ENCODE data around the gene DDX11.
A peak's percentile ranks its signal among the peaks of the same experiment; 100 is the strongest.
"Not testable (repeated sequence)": the region's sequence is repeated elsewhere in the genome, so short reads cannot be mapped to it uniquely, and the experiment has no call there.

Gene DDX11

DNA sequence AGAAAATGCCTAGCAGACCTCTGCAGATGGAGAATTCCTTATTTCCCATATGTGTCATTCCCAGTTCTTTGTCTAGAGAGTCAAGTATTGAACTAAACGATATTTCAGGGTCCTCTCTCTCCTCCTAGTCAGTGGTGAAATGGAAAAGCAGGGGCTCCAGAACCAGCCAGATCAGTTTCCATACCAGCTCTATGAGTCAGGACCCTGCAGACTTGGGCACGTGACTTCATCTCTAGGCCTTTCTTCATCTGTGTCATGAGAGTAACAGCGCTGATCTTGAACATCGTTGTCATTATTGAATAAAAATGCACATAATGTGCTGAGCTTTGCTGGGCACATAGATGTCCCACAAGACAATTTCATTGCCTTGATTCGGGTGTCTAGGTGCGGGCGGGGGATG lies 23.1 kb upstream of the DDX11 start:
- ATAC-seq; H3K27ac Mint-ChIP-seq; H3K9me3 Mint-ChIP-seq; H3K4me3 Mint-ChIP-seq; DNase-seq; H3K27me3 Mint-ChIP-seq; H3K36me3 Mint-ChIP-seq (ENCODE audit: low read depth): not testable (repeated sequence)
- H3K4me1 Mint-ChIP-seq, result peaks cover 36% of the 10 kb centered on the region

GRCh38 chr12:31051692-31052091 lies 22.0 kb upstream of the DDX11 start:
- peak; percentile 89 for ATAC-seq
- Mint-ChIP-seq H3K4me1 (peaks cover 36% of the 10 kb centered on the region), H3K27ac (peak overlapping the region; percentile 89), H3K4me3 (peak overlapping the region; percentile 27)
- H3K27me3 Mint-ChIP-seq; H3K9me3 Mint-ChIP-seq; H3K36me3 Mint-ChIP-seq (ENCODE audit: low read depth): not testable (repeated sequence)
- peak; percentile 63 for DNase-seq

- Mint-ChIP-seq H3K27ac (peak overlapping the region; percentile 89), H3K4me1 (peaks cover 36% of the 10 kb centered on the region)
- not testable (repeated sequence) for H3K4me3 Mint-ChIP-seq; H3K36me3 Mint-ChIP-seq (ENCODE audit: low read depth); DNase-seq; H3K27me3 Mint-ChIP-seq; H3K9me3 Mint-ChIP-seq
- peak; percentile 54 for ATAC-seq
Measured at GRCh38 chr12:31052121-31052520, 21.5 kb upstream of the DDX11 start.

- peak; percentile 67 for ATAC-seq
- not testable (repeated sequence) for H3K27me3 Mint-ChIP-seq; H3K9me3 Mint-ChIP-seq; DNase-seq; H3K4me3 Mint-ChIP-seq; H3K36me3 Mint-ChIP-seq (ENCODE audit: low read depth)
- Mint-ChIP-seq H3K27ac (peak overlapping the region; percentile 72), H3K4me1 (peaks cover 34% of the 10 kb centered on the region)
Measured at GRCh38 chr12:31052666-31053439, 20.8 kb upstream of the DDX11 start.

DNA sequence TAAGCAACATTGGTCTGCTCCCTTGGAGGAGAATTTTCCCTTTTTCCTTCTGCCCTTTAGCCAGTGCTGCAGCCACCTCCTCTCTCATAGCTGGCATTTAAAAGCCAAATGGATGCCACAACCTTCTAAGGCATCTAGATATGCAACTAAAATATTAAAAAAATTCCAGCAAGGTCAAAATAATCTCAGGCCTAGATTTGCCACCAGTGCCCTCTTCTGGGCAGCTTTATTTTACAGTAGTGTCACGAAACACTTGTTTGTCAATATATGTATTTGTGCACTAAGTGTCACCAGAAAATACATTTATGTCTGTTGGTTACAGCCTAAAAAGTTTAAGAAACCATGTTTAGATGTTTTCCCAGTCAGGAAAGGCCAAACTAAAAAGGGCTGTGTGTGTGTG lies 19.7 kb upstream of the DDX11 start:
- H3K9me3 Mint-ChIP-seq, DNase-seq: not testable (repeated sequence)

DNA sequence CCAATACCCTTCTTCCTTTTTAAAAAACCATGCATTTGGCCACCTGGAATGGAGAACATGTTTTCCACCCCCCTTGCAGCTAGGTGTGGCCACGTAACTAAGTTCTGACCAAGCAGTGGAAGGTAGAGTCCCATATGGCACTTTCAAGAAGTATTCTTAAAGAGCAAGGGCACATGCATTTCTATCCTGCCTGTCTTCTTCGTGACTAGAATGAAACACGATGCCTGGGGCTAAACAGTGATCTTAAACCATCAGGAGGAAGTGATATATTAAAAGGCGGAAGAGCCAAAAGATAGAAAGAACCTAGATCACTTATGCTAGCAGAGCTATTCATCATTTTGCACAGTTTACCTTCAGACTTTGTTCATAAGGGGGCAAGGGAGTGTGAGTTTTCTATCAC lies 16.0 kb upstream of the DDX11 start:
- DNase-seq, result no peak
- ATAC-seq, result no peak
- no peaks in the 10 kb centered on the region for H3K27me3 Mint-ChIP-seq

More for the DNA sequence above, 19.7 kb upstream of the DDX11 start:
- not testable (repeated sequence) for H3K36me3 Mint-ChIP-seq (ENCODE audit: low read depth); H3K27me3 Mint-ChIP-seq; ATAC-seq; H3K4me3 Mint-ChIP-seq; H3K27ac Mint-ChIP-seq
- peaks cover 30% of the 10 kb centered on the region for H3K4me1 Mint-ChIP-seq

GRCh38 chr12:31066196-31066595 lies 7.5 kb upstream of the DDX11 start:
- H3K4me3 Mint-ChIP-seq; H3K27me3 Mint-ChIP-seq; H3K4me1 Mint-ChIP-seq; DNase-seq; H3K9me3 Mint-ChIP-seq; H3K36me3 Mint-ChIP-seq (ENCODE audit: low read depth); H3K27ac Mint-ChIP-seq: not testable (repeated sequence)
- ATAC-seq, result peak; percentile 73

More for the DNA sequence above, 16.0 kb upstream of the DDX11 start:
- Mint-ChIP-seq H3K36me3 (ENCODE audit: low read depth) (no peaks in the 10 kb centered on the region), H3K4me3 (no peak overlapping the region), H3K9me3 (no peaks in the 10 kb centered on the region), H3K27ac (no peak overlapping the region), H3K4me1 (peaks cover 10% of the 10 kb centered on the region)

DNA sequence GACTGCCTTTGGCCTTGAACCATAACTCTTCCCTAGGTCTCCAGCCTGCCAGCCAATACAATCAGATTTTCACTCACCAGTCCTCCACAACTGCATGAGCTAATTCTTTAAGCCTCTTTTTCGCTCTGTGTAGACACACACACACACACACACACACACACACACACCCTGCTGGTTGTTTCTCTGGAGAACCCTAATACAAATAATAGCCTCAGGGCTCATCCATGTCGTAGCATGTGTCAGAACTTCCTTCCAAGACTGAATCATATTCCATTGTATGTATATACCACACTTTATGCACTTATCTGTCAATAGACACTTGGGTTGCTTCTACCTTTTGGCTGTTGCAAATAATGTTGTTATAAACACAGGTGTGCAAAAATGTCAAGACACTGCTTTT lies 6.0 kb upstream of the DDX11 start:
- H3K36me3 Mint-ChIP-seq (ENCODE audit: low read depth); H3K27me3 Mint-ChIP-seq; DNase-seq: not testable (repeated sequence)

DNA sequence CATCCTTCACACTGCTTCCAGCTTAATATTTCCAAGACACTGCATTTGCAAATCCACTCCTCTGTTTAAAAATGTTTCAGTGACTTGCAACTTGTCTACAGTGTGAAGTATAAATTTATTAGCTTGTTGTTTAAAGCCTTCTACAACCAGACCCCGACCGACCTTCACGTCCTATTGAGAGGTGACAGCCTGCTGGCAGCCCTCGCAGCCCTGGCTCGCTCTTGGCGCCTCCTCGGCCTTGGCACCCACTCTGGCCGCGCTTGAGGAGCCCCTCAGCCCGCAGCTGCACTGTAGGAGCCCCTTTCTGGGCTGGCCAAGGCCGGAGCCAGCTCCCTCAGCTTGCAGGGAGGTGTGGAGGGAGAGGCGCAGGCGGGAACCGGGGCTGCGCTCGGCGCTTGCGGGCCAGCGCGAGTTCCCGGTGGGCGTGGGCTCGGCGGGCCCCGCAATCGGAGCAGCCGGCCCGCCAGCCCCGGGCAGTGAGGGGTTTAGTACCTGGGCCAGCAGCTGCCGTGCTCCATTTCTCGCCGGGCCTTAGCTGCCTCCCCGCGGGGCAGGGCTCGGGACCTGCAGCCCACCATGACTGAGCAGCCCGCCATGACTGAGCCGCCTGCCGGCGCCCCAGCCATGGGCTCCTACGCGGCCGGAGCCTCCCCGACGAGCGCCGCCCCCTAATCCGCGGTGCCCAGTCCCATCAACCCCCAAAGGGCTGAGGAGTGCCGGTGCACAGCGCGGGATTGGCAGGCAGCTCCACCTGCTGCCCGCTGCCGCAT lies 2.5 kb upstream of the DDX11 start:
- Mint-ChIP-seq H3K4me1 (peaks cover 29% of the 10 kb centered on the region), H3K36me3 (ENCODE audit: low read depth) (peaks cover 11% of the 10 kb centered on the region)
- H3K4me3 Mint-ChIP-seq, ATAC-seq, H3K27ac Mint-ChIP-seq, H3K27me3 Mint-ChIP-seq, DNase-seq, H3K9me3 Mint-ChIP-seq: not testable (repeated sequence)

More for the DNA sequence above, 6.0 kb upstream of the DDX11 start:
- H3K4me1 Mint-ChIP-seq, H3K9me3 Mint-ChIP-seq, H3K4me3 Mint-ChIP-seq, ATAC-seq, H3K27ac Mint-ChIP-seq: not testable (repeated sequence)

DNA sequence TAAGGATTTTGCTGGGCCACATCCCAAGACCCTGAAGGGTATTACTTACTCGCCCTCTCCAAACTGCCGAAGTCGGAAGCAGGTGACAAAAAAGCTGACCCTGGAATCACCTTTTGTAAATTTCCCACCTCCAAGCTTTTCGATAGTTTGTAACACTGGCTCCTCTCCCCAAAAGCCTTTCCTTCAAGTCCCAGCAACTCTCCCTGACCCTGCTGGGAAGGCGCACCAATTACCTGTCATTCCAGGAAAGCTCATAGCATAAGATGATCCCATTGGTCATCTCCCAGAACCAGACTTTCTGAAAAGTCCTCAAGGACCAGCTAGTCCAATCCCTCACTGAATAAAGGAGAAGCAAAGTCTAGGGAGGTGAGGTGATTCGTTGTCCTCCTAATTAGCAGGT lies 698 bp upstream of the DDX11 start:
- Mint-ChIP-seq H3K4me3 (peak overlapping the region; percentile 99), H3K4me1 (peaks cover 41% of the 10 kb centered on the region), H3K36me3 (ENCODE audit: low read depth) (peaks cover 21% of the 10 kb centered on the region), H3K27ac (peak overlapping the region; percentile 98)
- ATAC-seq, H3K27me3 Mint-ChIP-seq, H3K9me3 Mint-ChIP-seq, DNase-seq: not testable (repeated sequence)

- DNase-seq, H3K27me3 Mint-ChIP-seq: not testable (repeated sequence)
- H3K4me3 Mint-ChIP-seq, result peak overlapping the region; percentile 99
Measured at GRCh38 chr12:31074333-31074874, 744 bp downstream of the DDX11 start.

DNA sequence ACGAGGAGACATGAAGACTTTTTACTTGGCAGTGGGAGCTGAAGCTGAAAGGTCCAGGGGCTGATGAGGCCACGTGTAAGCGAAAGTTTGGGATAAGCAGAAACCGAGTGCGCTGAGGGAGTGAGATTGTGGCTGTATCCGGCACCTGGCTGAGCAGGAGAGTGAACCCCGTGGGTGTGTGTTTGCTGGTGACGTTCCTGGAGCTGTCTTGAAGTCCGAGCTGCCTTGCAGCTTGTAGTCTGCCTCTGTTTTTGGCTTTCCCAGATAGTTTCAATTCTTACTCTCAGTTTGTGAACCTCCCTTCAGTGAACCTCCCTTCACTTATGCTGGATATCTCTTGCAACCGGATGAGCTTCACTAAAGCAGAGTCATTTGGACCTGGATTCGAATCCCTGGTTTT lies 2.5 kb downstream of the DDX11 start:
- H3K9me3 Mint-ChIP-seq, ATAC-seq, H3K27ac Mint-ChIP-seq, DNase-seq, H3K27me3 Mint-ChIP-seq: not testable (repeated sequence)
- Mint-ChIP-seq H3K4me3 (peak overlapping the region; percentile 48), H3K4me1 (peaks cover 50% of the 10 kb centered on the region), H3K36me3 (ENCODE audit: low read depth) (peaks cover 38% of the 10 kb centered on the region)

More at GRCh38 chr12:31074333-31074874, 744 bp downstream of the DDX11 start:
- not testable (repeated sequence) for H3K9me3 Mint-ChIP-seq
- Mint-ChIP-seq H3K36me3 (ENCODE audit: low read depth) (peaks cover 29% of the 10 kb centered on the region), H3K4me1 (peaks cover 44% of the 10 kb centered on the region), H3K27ac (peak overlapping the region; percentile 98)
- peak; percentile 34 for ATAC-seq

GRCh38 chr12:31077095-31077494 lies 3.4 kb downstream of the DDX11 start:
- not testable (repeated sequence) for ATAC-seq, DNase-seq, H3K27me3 Mint-ChIP-seq, H3K27ac Mint-ChIP-seq, H3K4me3 Mint-ChIP-seq, H3K9me3 Mint-ChIP-seq
- H3K4me1 Mint-ChIP-seq, result peaks cover 47% of the 10 kb centered on the region
- peaks cover 41% of the 10 kb centered on the region for H3K36me3 Mint-ChIP-seq (ENCODE audit: low read depth)

- not testable (repeated sequence) for ATAC-seq, H3K9me3 Mint-ChIP-seq, H3K27me3 Mint-ChIP-seq, DNase-seq, H3K27ac Mint-ChIP-seq, H3K4me3 Mint-ChIP-seq
- H3K4me1 Mint-ChIP-seq, result peaks cover 39% of the 10 kb centered on the region
- H3K36me3 Mint-ChIP-seq (ENCODE audit: low read depth), result peaks cover 41% of the 10 kb centered on the region
Measured at GRCh38 chr12:31077998-31078397, 4.3 kb downstream of the DDX11 start.

- Mint-ChIP-seq H3K4me1 (peaks cover 29% of the 10 kb centered on the region), H3K36me3 (ENCODE audit: low read depth) (peaks cover 39% of the 10 kb centered on the region)
- not testable (repeated sequence) for H3K27ac Mint-ChIP-seq, H3K9me3 Mint-ChIP-seq, H3K4me3 Mint-ChIP-seq, H3K27me3 Mint-ChIP-seq, ATAC-seq, DNase-seq
Measured at GRCh38 chr12:31079421-31079820, 5.8 kb downstream of the DDX11 start.
